Lower leg skin (tissue), 3 donors: ENCODE measurements around the gene MRTO4.

ENCODE experiments used
- CTCF ChIP-seq, 3 donors: fragments of 450-650 bp; IDR thresholded peaks; one replicate each; pipeline ENCODE4 v1.5.1; 2016; ENCODE audit warnings: antibody characterized with exemption in 3 of 3, mild to moderate bottlenecking in 3 of 3, moderate library complexity in 2 of 3
- POLR2A ChIP-seq, 2 donors: fragments of 450-650 bp; IDR thresholded peaks; one replicate each; pipeline ENCODE4 v1.6.1; 2016 to 2017; ENCODE audit warnings: antibody characterized with exemption in 2 of 2, mild to moderate bottlenecking in 1 of 2, moderate library complexity in 1 of 2

- TF ChIP-seq CTCF (IDR thresholded peaks at IDR 0.05) (no peak), POLR2A (IDR thresholded peaks at IDR 0.05) (no peak)
Measured at GRCh38 chr1:19262047-19262446, 10.4 kb downstream of the MRTO4 start.
